ENCODE measurements around the gene FOXD2. TPM values are rescaled to one million over a fixed set of nuclear protein-coding genes. Genes with fewer than 3 reads are reported as not detected.

FOXD2 gene
- total RNA-seq, 2 experiments from 2014 or later: 0.05 to 0.07 TPM

DNA sequence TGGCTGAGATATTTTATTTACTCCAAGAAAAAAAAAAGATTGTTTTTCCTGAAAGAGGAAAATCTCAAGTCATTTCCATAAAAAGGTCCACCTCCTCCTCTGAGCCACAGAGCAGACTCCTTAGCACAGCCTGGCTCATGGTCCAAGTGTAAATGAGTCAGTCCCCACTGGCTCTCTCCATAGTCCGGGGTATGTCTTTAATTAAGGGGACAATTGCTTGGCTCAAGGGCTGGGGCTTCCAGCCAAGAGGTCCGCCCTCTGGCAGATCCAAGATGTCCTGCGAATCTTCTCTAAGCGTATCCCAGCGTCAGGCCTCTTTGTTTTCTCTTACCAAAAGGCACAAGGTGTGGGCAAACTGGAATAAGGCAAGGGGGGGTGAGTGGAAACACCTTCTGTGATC lies 33.3 kb downstream of the FOXD2 start:
- H3K4me1 Mint-ChIP-seq: no peaks in the 10 kb centered on the region
- CTCF ChIA-PET: no interaction called here
- H3K27me3 Mint-ChIP-seq: peaks cover 13% of the 10 kb centered on the region
- H3K36me3 Mint-ChIP-seq (ENCODE audit: low read depth): no peaks in the 10 kb centered on the region
- DNase-seq (no peak), ATAC-seq (no peak)
- H3K27ac Mint-ChIP-seq: no peak overlapping the region
- intact Hi-C loops (cut with DNase I, micrococcal nuclease): no loop called here
- H3K4me3 Mint-ChIP-seq: no peak overlapping the region
- H3K9me3 Mint-ChIP-seq (ENCODE audit: low read depth): no peaks in the 10 kb centered on the region
- POLR2A ChIA-PET: no interaction called here

DNA sequence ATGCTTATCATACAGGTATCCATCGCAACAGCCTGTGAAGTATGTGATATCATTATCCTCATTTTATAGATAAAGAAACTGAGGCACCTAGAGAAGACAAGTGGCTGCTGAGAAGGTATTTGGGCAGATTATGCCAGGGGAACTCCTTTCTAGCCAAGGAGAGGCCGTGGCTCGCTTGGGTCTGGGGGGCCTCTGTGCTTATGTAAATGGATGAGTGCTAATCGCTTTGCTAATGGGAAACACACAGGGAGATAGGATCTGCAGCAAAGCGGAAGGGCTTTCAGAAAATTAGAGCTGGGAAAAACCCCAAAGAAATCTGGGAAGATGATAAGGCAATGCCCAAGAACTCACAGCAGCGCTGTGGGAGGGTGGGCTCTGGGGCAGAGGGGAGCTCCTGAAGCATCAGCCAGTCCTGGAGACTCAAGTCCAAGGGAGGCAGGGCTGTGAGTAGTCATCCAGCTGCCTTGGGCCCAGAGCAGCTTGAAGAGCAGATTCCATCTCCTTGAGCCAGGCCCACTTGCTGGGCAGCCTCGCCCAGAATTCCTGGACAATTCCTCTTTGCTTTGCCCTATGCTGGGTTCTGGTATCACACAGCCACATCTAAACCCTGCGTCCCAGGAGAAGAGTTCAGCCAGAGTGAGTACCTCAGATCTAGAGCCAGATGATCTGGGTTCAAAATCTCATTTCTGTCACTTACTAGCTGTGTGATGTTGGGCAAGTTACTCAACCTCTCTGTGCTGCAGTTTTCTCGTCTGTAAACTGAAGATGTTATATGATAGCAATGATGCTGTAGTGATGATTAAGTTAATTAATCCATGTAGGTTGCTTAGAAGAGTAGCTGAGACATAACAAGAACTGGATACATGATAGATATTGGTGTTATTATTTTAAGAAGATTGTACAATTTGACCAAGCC lies 36.7 kb downstream of the FOXD2 start:
- Mint-ChIP-seq H3K4me1 (no peaks in the 10 kb centered on the region), H3K9me3 (ENCODE audit: low read depth) (no peaks in the 10 kb centered on the region), H3K27ac (no peak overlapping the region), H3K36me3 (ENCODE audit: low read depth) (no peaks in the 10 kb centered on the region), H3K27me3 (peaks cover 12% of the 10 kb centered on the region), H3K4me3 (no peak overlapping the region)
- ATAC-seq (no peak), DNase-seq (no peak)
- intact Hi-C loops (cut with DNase I, micrococcal nuclease): no loop called here
- ChIA-PET POLR2A (no interaction called here), CTCF (interaction anchor here (1.0 kb wide), 1 partner anchor 26 kb away, joined by 3 read pairs; no protein-coding TSS in a partner anchor)

DNA sequence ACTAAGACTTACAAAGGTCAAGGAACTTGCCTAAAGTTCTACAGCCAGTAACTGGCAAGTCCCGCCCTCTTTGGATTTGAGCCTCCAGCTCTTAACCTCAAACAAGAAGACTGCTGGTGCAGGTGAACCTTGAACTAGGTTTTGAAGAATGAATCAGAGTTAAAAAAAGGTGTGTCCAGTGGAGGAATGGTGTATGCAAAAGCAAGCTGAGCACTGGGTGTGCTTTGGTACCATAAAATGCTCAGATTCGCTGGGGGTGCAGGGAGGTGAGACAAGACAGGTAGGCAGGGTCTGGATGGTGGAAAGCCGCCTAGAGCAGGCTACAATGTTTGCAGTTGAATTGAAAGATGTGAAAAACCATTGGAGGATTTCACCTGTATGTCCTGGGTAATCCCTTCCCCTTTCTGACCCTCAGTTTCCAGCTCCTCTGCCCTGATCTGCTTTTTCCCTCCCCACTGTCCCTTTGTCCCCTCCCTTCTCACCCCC lies 39.8 kb downstream of the FOXD2 start:
- H3K9me3 Mint-ChIP-seq (ENCODE audit: low read depth): no peaks in the 10 kb centered on the region
- H3K4me3 Mint-ChIP-seq: no peak overlapping the region
- ChIA-PET CTCF (no interaction called here), POLR2A (no interaction called here)
- H3K27me3 Mint-ChIP-seq: peaks cover 6% of the 10 kb centered on the region
- no peaks in the 10 kb centered on the region for H3K36me3 Mint-ChIP-seq (ENCODE audit: low read depth)
- DNase-seq (no peak), ATAC-seq (no peak)
- no peaks in the 10 kb centered on the region for H3K4me1 Mint-ChIP-seq
- intact Hi-C loops (cut with DNase I, micrococcal nuclease): no loop called here
- H3K27ac Mint-ChIP-seq: no peak overlapping the region

DNA sequence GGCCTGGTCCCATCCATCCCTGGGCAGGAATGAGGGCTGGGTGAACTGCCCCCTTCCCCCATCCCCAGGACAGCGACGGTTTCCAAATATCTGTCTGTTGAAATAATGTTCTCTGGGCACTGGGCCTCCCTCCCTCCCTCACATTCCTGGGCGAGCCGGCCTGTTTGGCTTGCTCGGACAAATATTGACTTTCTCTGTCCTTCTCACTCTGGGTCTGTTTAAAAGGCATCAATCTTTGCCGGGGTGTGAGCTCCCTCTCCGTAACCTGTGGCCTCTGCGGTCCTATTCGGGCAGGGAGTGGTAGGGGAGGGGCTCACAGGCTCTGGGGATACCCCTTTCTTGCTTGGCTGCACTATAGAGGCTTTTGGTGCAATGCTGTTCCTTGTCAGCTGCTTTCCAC lies 40.2 kb downstream of the FOXD2 start:
- CTCF ChIA-PET: interaction anchor here (0.6 kb wide), 1 partner anchor 284 kb away, joined by 3 read pairs; no protein-coding TSS in a partner anchor
- no peak overlapping the region for H3K4me3 Mint-ChIP-seq
- POLR2A ChIA-PET: no interaction called here
- no peaks in the 10 kb centered on the region for H3K9me3 Mint-ChIP-seq (ENCODE audit: low read depth)
- ATAC-seq: no peak
- H3K36me3 Mint-ChIP-seq (ENCODE audit: low read depth): no peaks in the 10 kb centered on the region
- no peak overlapping the region for H3K27ac Mint-ChIP-seq
- H3K27me3 Mint-ChIP-seq: peaks cover 6% of the 10 kb centered on the region
- no peaks in the 10 kb centered on the region for H3K4me1 Mint-ChIP-seq
- intact Hi-C loops (cut with DNase I, micrococcal nuclease): no loop called here
- DNase-seq: no peak

DNA sequence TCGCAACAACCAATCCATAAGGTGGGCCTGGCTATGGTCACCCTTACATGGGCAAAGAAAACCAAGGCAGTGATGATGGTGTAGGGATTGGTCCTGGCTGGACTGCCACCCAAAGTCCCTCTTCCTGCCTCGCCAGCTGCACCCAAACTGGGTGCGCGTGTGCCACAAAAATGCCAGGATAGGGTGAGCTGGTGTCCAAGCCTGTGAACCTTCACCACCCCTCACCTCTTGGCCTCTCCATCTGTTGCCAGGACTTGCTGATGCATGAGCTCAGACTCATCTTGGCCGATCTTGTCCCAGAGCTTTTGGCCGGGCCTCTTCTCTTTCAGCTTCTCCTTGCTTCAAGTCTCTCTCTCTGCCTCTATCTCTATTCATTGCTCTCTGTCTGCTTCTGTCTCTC lies 41.8 kb downstream of the FOXD2 start:
- no peak for ATAC-seq
- no peak for DNase-seq
- H3K27ac Mint-ChIP-seq: no peak overlapping the region
- no peaks in the 10 kb centered on the region for H3K36me3 Mint-ChIP-seq (ENCODE audit: low read depth)
- intact Hi-C loops (cut with DNase I, micrococcal nuclease): no loop called here
- CTCF ChIA-PET: no interaction called here
- H3K4me1 Mint-ChIP-seq: no peaks in the 10 kb centered on the region
- no peaks in the 10 kb centered on the region for H3K9me3 Mint-ChIP-seq (ENCODE audit: low read depth)
- POLR2A ChIA-PET: no interaction called here
- H3K27me3 Mint-ChIP-seq: peaks cover 6% of the 10 kb centered on the region
- H3K4me3 Mint-ChIP-seq: no peak overlapping the region

DNA sequence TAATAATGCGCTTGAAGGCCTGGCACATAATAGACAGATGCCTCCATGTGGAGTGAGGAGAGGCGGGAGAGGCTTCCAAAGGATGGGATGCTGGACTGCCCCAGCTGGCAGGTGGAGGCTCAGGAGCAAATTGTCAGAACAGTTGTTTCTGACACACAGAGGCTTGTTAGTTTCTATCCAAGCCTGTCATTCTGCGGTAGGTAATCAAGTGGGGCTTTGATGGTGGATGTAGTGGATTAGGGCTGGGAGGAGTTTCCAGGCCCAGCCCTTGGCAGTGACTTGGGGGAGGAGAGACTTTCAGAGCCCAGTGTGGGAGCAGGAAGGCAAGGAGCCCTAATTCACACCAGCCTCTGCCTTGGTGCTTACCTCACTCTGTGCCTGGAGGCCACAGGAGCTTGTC lies 44.1 kb downstream of the FOXD2 start:
- no peaks in the 10 kb centered on the region for H3K4me1 Mint-ChIP-seq
- no peaks in the 10 kb centered on the region for H3K9me3 Mint-ChIP-seq (ENCODE audit: low read depth)
- intact Hi-C loops (cut with DNase I, micrococcal nuclease): no loop called here
- H3K4me3 Mint-ChIP-seq: no peak overlapping the region
- ATAC-seq: no peak
- no peaks in the 10 kb centered on the region for H3K36me3 Mint-ChIP-seq (ENCODE audit: low read depth)
- DNase-seq: no peak
- no peak overlapping the region for H3K27ac Mint-ChIP-seq
- POLR2A ChIA-PET: no interaction called here
- peaks cover 6% of the 10 kb centered on the region for H3K27me3 Mint-ChIP-seq
- CTCF ChIA-PET: no interaction called here

DNA sequence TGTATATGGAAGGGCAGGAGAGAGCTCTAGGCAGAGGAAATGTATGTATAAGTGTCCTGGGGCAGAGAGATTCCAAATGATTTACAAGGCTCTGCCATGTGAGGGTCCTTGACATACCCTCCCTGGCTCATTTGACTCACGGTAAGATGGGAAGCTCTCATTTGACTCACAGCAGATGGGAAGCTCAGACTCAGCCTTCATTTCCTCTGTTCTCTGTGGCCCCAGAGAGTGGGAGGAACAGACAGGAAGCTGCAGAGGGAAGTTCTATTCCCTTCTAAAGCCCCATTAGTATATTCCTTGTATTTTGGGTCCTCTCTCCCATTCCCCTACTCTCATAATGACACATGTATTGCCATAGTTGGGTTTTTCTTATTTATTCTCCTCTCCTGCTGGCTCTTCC lies 44.9 kb downstream of the FOXD2 start:
- intact Hi-C loops (cut with DNase I, micrococcal nuclease): no loop called here
- Mint-ChIP-seq H3K4me1 (no peaks in the 10 kb centered on the region), H3K9me3 (ENCODE audit: low read depth) (no peaks in the 10 kb centered on the region), H3K4me3 (no peak overlapping the region), H3K27me3 (peaks cover 4% of the 10 kb centered on the region), H3K27ac (no peak overlapping the region), H3K36me3 (ENCODE audit: low read depth) (no peaks in the 10 kb centered on the region)
- no peak for DNase-seq
- POLR2A ChIA-PET: interaction anchor here (0.7 kb wide), 1 partner anchor 299 kb away, joined by 3 read pairs; no protein-coding TSS in a partner anchor
- CTCF ChIA-PET: no interaction called here
- no peak for ATAC-seq

DNA sequence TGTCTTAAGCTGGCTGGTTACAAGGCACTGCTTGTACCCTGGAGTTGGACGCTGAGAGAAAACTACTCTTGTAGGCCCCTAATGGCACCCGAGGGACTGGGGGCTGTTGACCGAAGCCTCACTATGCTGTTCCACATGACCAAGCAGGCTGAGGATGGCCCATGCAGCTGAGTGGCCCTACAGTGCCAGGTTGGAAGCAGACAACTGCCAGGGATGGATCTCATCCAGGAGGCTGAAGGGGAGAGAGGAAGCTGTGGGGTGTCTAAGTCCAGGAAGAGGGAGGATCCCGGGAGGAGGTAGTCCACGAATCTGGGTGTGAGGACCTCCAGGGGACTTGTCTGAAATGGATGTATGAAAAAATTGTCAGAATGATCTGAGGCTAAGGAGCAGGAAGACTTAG lies 45.8 kb downstream of the FOXD2 start:
- H3K4me3 Mint-ChIP-seq: no peak overlapping the region
- DNase-seq (no peak), ATAC-seq (no peak)
- no peaks in the 10 kb centered on the region for H3K9me3 Mint-ChIP-seq (ENCODE audit: low read depth)
- CTCF ChIA-PET: no interaction called here
- peaks cover 4% of the 10 kb centered on the region for H3K27me3 Mint-ChIP-seq
- H3K36me3 Mint-ChIP-seq (ENCODE audit: low read depth): no peaks in the 10 kb centered on the region
- intact Hi-C loops (cut with DNase I, micrococcal nuclease): no loop called here
- POLR2A ChIA-PET: no interaction called here
- no peaks in the 10 kb centered on the region for H3K4me1 Mint-ChIP-seq
- H3K27ac Mint-ChIP-seq: no peak overlapping the region

DNA sequence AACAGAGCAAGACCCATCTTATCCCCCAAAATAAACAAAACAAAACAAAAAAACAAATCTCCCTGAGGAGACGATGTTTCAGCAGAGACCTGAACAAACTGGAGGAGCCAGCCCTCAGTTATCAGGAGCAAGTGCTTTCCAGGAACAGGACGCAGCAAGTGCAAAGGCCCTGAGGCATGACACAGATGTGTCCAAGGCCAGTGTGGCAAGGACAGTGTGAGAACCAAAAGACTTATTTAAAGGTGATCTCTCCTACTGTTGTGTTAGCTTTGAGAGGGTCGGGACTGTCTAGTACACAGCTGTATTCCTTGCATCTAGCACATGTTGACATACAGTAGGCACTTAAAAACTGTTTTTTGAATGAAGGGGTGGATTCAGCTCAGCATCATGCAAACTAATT lies 48.0 kb downstream of the FOXD2 start:
- Mint-ChIP-seq H3K9me3 (ENCODE audit: low read depth) (no peaks in the 10 kb centered on the region), H3K36me3 (ENCODE audit: low read depth) (no peaks in the 10 kb centered on the region), H3K27me3 (peaks cover 11% of the 10 kb centered on the region), H3K27ac (no peak overlapping the region), H3K4me3 (no peak overlapping the region), H3K4me1 (no peaks in the 10 kb centered on the region)
- no peak for ATAC-seq
- no peak for DNase-seq
- ChIA-PET POLR2A (no interaction called here), CTCF (interaction anchor here (0.6 kb wide), 1 partner anchor 110 kb away, joined by 3 read pairs; no protein-coding TSS in a partner anchor)
- intact Hi-C loops (cut with DNase I, micrococcal nuclease): no loop called here

DNA sequence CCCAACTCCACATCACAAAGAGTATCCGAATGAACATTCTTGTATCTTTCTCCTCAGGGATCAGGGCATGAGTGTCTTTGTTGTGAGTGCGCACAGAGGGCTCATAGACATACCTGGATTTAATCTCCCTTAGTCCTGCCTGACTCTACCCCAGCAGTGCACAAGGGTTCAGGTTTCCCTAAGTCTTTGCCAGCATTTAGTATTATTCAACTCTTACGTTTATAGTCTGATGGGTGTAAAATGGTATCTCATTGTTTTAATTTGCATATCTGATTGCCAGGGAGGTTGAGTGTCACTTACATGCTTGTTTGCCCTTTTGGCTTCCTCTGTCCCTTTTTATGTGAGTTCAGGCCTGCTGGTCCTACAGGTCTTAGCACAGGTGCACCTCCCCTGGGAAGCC lies 49.5 kb downstream of the FOXD2 start:
- ChIA-PET CTCF (no interaction called here), POLR2A (no interaction called here)
- Mint-ChIP-seq H3K27ac (no peak overlapping the region), H3K9me3 (ENCODE audit: low read depth) (no peaks in the 10 kb centered on the region), H3K4me3 (no peak overlapping the region), H3K27me3 (peaks cover 10% of the 10 kb centered on the region), H3K36me3 (ENCODE audit: low read depth) (no peaks in the 10 kb centered on the region), H3K4me1 (no peaks in the 10 kb centered on the region)
- ATAC-seq (no peak), DNase-seq (no peak)
- intact Hi-C loops (cut with DNase I, micrococcal nuclease): no loop called here

DNA sequence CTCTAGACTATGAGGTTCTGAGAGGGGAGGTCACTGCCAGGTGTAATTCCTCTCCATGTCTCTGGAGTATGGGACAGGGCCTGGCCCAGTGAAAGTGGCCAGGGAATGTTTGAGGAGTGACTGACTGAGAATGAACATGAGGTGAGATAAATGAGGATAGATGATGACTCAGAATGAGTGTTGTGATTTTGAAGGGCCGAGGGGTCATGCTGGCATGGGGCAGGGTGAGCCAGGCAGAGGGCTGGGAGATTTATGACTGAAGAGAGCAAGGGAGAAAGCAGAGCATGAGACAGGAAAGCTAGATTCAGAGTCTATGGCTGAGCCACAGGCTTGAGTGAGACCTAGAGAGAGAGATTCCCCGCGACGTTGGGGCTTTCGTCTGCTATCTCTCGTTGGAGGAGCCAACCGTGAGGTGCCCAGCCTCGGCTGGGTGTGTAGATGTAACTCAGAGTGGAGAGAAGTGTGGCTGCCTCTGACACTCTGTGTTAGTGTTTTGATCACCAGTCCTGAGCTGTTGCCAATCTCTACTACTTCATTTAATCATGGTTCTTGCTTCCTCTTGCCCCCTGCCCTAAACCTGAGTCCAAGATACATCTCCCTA lies 50.1 kb downstream of the FOXD2 start:
- no peaks in the 10 kb centered on the region for H3K9me3 Mint-ChIP-seq (ENCODE audit: low read depth)

More for the DNA sequence above, 50.1 kb downstream of the FOXD2 start:
- CTCF ChIA-PET: no interaction called here
- POLR2A ChIA-PET: no interaction called here
- DNase-seq (no peak), ATAC-seq (no peak)
- no peak overlapping the region for H3K27ac Mint-ChIP-seq
- no peaks in the 10 kb centered on the region for H3K36me3 Mint-ChIP-seq (ENCODE audit: low read depth)
- peaks cover 12% of the 10 kb centered on the region for H3K27me3 Mint-ChIP-seq
- no peaks in the 10 kb centered on the region for H3K4me1 Mint-ChIP-seq
- no peak overlapping the region for H3K4me3 Mint-ChIP-seq
- intact Hi-C loops (cut with DNase I, micrococcal nuclease): no loop called here
